Mucosa of descending colon (tissue), 3 donors: ENCODE data around the gene SCMH1. TPM values are rescaled to one million over a fixed set of nuclear protein-coding genes. Genes with fewer than 3 reads are reported as not detected.
A peak's percentile ranks its signal among the peaks of the same experiment; 100 is the strongest.
"Not testable (repeated sequence)": the region's sequence is repeated elsewhere in the genome, so short reads cannot be mapped to it uniquely, and the experiment has no call there.

Experiments
- ATAC-seq: fragments of 200-7000 bp; cut with Tn5 transposase; one replicate; pipeline ENCODE4 v1.9.1; 2020; ENCODE audit warnings: mild to moderate bottlenecking, moderate library complexity
- DNase-seq, 3 donors: peaks; one replicate each; pipeline ENCODE4 v3.0.0-alpha.2; 2020
- H3K36me3 ChIP-seq: fragments of 200-600 bp; one replicate; pipeline ENCODE4 v1.8.0; 2021; ENCODE audit warnings: low read depth, mild to moderate bottlenecking
- H3K4me1 ChIP-seq: fragments of 200-600 bp; one replicate; pipeline ENCODE4 v1.8.0; 2021; ENCODE audit warnings: low read depth, mild to moderate bottlenecking
- H3K4me3 ChIP-seq: fragments of 200-600 bp; one replicate; pipeline ENCODE4 v1.8.0; 2021; ENCODE audit warnings: mild to moderate bottlenecking
- H3K9me3 ChIP-seq: fragments of 200-600 bp; one replicate; pipeline ENCODE4 v1.8.0; 2021; ENCODE audit warnings: mild to moderate bottlenecking
- CTCF ChIP-seq: fragments of 200-600 bp; IDR thresholded peaks from one replicate; pipeline ENCODE4 v1.8.0; 2022; ENCODE audit warnings: antibody characterized with exemption, mild to moderate bottlenecking
- intact Hi-C, 2 donors: fragments of 100-400 bp; cut with DNase I in 1 of 2; cut with micrococcal nuclease in 1 of 2; formaldehyde crosslinking; loops; one replicate each; pipeline versions ENCODE4 v1.11.0 to v1.11.1; 2022; cut with DNase I, micrococcal nuclease
- total RNA-seq, 3 donors: library from RNA; stranded (reverse); fragmentation: NEBNext Ultra II Directional in 2 of 3; extraction: Animal tissue kit (Norgen Biotek cat#: 25700) in 2 of 3; gene quantifications; one replicate each; pipeline versions ENCODE4 v1.2.1 to v1.2.4, GENCODE V29; 2021 to 2023
- donor health status: DM: no; HTN: no; CAD: no; lungs with moderate emphysema.
- donor health status: DM: no; HTN: no; CAD: no.
- donor health status: DM: no; HTN: yes; CAD: no.

SCMH1 gene
- total RNA-seq, 3 donors from 2014 or later = 25.1 to 66.9 (median 35.6) TPM

- Histone ChIP-seq H3K36me3 (no peaks in the 10 kb centered on the region), H3K4me3 (no peak overlapping the region), H3K9me3 (no peaks in the 10 kb centered on the region), H3K4me1 (peaks cover 3% of the 10 kb centered on the region)
- DNase-seq (peak in 1 of 3 donors; percentile 71), ATAC-seq (peak; percentile 94)
- TF ChIP-seq CTCF = peak; percentile 20
- intact Hi-C loops = no loop called here
Observed at GRCh38 chr1:41122851-41123518, 119.1 kb downstream of the SCMH1 start.

GRCh38 chr1:41122148-41122547 is 120.0 kb downstream of the SCMH1 start:
- Histone ChIP-seq H3K4me1 (peaks cover 3% of the 10 kb centered on the region), H3K9me3 (no peaks in the 10 kb centered on the region), H3K4me3 (no peak overlapping the region), H3K36me3 (no peaks in the 10 kb centered on the region)
- ATAC-seq (no peak), DNase-seq (no peak)
- intact Hi-C loops = no loop called here
- TF ChIP-seq CTCF = no peak

GRCh38 chr1:41118645-41119044 is 123.5 kb downstream of the SCMH1 start:
- intact Hi-C loops = no loop called here

GRCh38 chr1:41117241-41117640 is 124.9 kb downstream of the SCMH1 start:
- H3K4me1 ChIP-seq, intact Hi-C loops, DNase-seq, H3K4me3 ChIP-seq, H3K9me3 ChIP-seq, H3K36me3 ChIP-seq, ATAC-seq: not testable (repeated sequence)

More at GRCh38 chr1:41118645-41119044, 123.5 kb downstream of the SCMH1 start:
- ATAC-seq = no peak
- no peaks in the 10 kb centered on the region for H3K36me3 ChIP-seq
- no peak overlapping the region for H3K4me3 ChIP-seq
- no peaks in the 10 kb centered on the region for H3K9me3 ChIP-seq
- no peak for TF ChIP-seq CTCF
- peaks cover 3% of the 10 kb centered on the region for H3K4me1 ChIP-seq
- DNase-seq = no peak

GRCh38 chr1:41110736-41111135 is 131.4 kb downstream of the SCMH1 start:
- H3K4me3 ChIP-seq = no peak overlapping the region
- no peak for TF ChIP-seq CTCF
- DNase-seq (no peak), ATAC-seq (no peak)
- H3K36me3 ChIP-seq = no peaks in the 10 kb centered on the region
- intact Hi-C loops = no loop called here
- peaks cover 3% of the 10 kb centered on the region for H3K4me1 ChIP-seq
- H3K9me3 ChIP-seq = no peaks in the 10 kb centered on the region

- H3K9me3 ChIP-seq = no peaks in the 10 kb centered on the region
- ATAC-seq (no peak), DNase-seq (no peak)
- no peak overlapping the region for H3K4me3 ChIP-seq
- no peaks in the 10 kb centered on the region for H3K36me3 ChIP-seq
- intact Hi-C loops = no loop called here
- H3K4me1 ChIP-seq = peaks cover 3% of the 10 kb centered on the region
- no peak for TF ChIP-seq CTCF
Observed at GRCh38 chr1:41110286-41110685, 131.8 kb downstream of the SCMH1 start.
